ENCODE data around the gene ITPRIPL2. TPM values are rescaled to one million over a fixed set of nuclear protein-coding genes. Genes with fewer than 3 reads are reported as not detected.

ITPRIPL2 gene
- total and polyA plus RNA-seq, 2 of the 13 experiments (the other 11 are each of a cell fraction or from before 2014, with no cell fraction given), result 5.9 to 12.6 TPM

DNA sequence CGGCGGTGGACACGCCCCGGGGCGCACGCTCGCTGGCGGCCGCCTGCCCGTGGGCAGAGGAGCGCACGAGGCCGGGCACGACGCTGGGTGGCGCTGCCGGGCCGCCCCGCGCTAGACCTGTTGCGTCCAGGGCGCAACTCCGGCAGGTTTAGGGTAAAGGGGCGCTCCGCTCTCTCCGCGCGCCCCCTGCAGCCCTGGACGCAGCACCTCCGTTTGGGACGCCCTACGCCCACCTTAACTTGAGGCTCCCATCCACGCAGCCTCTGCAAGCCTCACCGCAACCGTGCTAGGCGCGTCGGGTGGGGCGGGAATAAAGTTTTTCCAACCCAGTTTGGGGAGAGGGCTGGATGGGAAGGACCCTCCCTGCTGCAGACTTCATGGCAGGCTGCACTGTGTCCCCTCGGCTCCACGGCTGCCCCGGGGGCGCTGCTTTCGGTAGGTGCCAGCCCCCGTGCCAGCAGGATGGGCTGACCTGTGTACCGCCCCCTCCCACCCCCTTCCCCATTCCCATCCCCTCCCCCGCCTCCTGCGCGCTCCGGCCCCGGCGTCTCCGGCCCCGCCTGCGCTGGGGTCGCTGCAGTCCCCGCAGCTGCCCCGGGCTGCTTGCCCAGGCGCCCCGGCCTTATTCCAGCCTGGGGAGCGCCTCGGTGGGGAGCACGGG is 54.1 kb downstream of the ITPRIPL2 start, which contains the start of gene SYT17 (continued):
- TF ChIP-seq, protein P1, sequence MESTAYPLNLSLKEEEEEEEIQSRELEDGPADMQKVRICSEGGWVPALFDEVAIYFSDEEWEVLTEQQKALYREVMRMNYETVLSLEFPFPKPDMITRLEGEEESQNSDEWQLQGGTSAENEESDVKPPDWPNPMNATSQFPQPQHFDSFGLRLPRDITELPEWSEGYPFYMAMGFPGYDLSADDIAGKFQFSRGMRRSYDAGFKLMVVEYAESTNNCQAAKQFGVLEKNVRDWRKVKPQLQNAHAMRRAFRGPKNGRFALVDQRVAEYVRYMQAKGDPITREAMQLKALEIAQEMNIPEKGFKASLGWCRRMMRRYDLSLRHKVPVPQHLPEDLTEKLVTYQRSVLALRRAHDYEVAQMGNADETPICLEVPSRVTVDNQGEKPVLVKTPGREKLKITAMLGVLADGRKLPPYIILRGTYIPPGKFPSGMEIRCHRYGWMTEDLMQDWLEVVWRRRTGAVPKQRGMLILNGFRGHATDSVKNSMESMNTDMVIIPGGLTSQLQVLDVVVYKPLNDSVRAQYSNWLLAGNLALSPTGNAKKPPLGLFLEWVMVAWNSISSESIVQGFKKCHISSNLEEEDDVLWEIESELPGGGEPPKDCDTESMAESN (CRISPR knock-in tag; conservative IDR thresholded peaks at IDR 0.05), result 0 out of 2 replicates have a peak, but pooled peaks have one; percentile 46
- no peak for TF ChIP-seq ZNF672 (CRISPR knock-in tag; IDR thresholded peaks at IDR 0.05)
- no peak for TF ChIP-seq TBL1XR1 (IDR thresholded peaks at IDR 0.05; ENCODE audit: borderline replicate concordance, low read length, partially characterized antibody)
- TF ChIP-seq, protein P2, sequence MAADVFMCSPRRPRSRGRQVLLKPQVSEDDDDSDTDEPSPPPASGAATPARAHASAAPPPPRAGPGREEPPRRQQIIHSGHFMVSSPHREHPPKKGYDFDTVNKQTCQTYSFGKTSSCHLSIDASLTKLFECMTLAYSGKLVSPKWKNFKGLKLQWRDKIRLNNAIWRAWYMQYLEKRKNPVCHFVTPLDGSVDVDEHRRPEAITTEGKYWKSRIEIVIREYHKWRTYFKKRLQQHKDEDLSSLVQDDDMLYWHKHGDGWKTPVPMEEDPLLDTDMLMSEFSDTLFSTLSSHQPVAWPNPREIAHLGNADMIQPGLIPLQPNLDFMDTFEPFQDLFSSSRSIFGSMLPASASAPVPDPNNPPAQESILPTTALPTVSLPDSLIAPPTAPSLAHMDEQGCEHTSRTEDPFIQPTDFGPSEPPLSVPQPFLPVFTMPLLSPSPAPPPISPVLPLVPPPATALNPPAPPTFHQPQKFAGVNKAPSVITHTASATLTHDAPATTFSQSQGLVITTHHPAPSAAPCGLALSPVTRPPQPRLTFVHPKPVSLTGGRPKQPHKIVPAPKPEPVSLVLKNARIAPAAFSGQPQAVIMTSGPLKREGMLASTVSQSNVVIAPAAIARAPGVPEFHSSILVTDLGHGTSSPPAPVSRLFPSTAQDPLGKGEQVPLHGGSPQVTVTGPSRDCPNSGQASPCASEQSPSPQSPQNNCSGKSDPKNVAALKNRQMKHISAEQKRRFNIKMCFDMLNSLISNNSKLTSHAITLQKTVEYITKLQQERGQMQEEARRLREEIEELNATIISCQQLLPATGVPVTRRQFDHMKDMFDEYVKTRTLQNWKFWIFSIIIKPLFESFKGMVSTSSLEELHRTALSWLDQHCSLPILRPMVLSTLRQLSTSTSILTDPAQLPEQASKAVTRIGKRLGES (CRISPR knock-in tag; IDR thresholded peaks at IDR 0.05; ENCODE audit: borderline replicate concordance), result no peak
- TF ChIP-seq BRD4 (CRISPR knock-in tag; IDR thresholded peaks at IDR 0.05), result no peak
- TF ChIP-seq, protein P3, sequence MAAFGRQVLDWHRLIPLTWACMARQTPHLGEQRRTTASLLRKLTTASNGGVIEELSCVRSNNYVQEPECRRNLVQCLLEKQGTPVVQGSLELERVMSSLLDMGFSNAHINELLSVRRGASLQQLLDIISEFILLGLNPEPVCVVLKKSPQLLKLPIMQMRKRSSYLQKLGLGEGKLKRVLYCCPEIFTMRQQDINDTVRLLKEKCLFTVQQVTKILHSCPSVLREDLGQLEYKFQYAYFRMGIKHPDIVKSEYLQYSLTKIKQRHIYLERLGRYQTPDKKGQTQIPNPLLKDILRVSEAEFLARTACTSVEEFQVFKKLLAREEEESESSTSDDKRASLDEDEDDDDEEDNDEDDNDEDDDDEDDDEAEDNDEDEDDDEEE (CRISPR knock-in tag; IDR thresholded peaks at IDR 0.05), result peak; percentile 28; the same call in 1 of the 2 replicates
- TF ChIP-seq SIN3B (IDR thresholded peaks at IDR 0.05; ENCODE audit: low read length), result no peak
- no peak for TF ChIP-seq GTF2F1 (IDR thresholded peaks at IDR 0.05; ENCODE audit: low read length)
- TF ChIP-seq, protein P4, sequence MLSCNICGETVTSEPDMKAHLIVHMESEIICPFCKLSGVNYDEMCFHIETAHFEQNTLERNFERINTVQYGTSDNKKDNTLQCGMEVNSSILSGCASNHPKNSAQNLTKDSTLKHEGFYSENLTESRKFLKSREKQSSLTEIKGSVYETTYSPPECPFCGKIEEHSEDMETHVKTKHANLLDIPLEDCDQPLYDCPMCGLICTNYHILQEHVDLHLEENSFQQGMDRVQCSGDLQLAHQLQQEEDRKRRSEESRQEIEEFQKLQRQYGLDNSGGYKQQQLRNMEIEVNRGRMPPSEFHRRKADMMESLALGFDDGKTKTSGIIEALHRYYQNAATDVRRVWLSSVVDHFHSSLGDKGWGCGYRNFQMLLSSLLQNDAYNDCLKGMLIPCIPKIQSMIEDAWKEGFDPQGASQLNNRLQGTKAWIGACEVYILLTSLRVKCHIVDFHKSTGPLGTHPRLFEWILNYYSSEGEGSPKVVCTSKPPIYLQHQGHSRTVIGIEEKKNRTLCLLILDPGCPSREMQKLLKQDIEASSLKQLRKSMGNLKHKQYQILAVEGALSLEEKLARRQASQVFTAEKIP (CRISPR knock-in tag; IDR thresholded peaks at IDR 0.05; ENCODE audit: borderline replicate concordance), result no peak
- no peak for TF ChIP-seq PCBP2 (optimal IDR thresholded peaks at IDR 0.05; ENCODE audit: low read depth, low read length, poor library complexity, severe bottlenecking)
- no peak for TF ChIP-seq KMT2B (CRISPR knock-in tag; IDR thresholded peaks at IDR 0.05)
- TF ChIP-seq PHB2 (IDR thresholded peaks at IDR 0.05; ENCODE audit: partially characterized antibody), result no peak
- peak; percentile 78; the same call in 1 of the 2 replicates for TF ChIP-seq CAMTA2 (CRISPR knock-in tag; IDR thresholded peaks at IDR 0.05; ENCODE audit: borderline replicate concordance)
- no peak for TF ChIP-seq TEAD2 (CRISPR knock-in tag; IDR thresholded peaks at IDR 0.05)
- TF ChIP-seq MBNL3 (CRISPR knock-in tag; conservative IDR thresholded peaks at IDR 0.05), result no peak
- TF ChIP-seq, protein P5, sequence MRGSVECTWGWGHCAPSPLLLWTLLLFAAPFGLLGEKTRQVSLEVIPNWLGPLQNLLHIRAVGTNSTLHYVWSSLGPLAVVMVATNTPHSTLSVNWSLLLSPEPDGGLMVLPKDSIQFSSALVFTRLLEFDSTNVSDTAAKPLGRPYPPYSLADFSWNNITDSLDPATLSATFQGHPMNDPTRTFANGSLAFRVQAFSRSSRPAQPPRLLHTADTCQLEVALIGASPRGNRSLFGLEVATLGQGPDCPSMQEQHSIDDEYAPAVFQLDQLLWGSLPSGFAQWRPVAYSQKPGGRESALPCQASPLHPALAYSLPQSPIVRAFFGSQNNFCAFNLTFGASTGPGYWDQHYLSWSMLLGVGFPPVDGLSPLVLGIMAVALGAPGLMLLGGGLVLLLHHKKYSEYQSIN (CRISPR knock-in tag; IDR thresholded peaks at IDR 0.05; ENCODE audit: borderline replicate concordance), result no peak
- TF ChIP-seq NCOA5 (CRISPR knock-in tag; IDR thresholded peaks at IDR 0.05), result no peak

Data from HepG2 (cell line).